ENCODE measurements around the gene ANGPTL4. TPM values are rescaled to one million over a fixed set of nuclear protein-coding genes. Genes with fewer than 3 reads are reported as not detected.

Gene ANGPTL4
- total and polyA plus RNA-seq, 2 of the 13 experiments (the other 11 are each of a cell fraction or from before 2014, with no cell fraction given): 0.80 to 21.7 TPM

- TF ChIP-seq ZNF280D (CRISPR knock-in tag; IDR thresholded peaks at IDR 0.05): peak; percentile 100
- TF ChIP-seq, protein P1, sequence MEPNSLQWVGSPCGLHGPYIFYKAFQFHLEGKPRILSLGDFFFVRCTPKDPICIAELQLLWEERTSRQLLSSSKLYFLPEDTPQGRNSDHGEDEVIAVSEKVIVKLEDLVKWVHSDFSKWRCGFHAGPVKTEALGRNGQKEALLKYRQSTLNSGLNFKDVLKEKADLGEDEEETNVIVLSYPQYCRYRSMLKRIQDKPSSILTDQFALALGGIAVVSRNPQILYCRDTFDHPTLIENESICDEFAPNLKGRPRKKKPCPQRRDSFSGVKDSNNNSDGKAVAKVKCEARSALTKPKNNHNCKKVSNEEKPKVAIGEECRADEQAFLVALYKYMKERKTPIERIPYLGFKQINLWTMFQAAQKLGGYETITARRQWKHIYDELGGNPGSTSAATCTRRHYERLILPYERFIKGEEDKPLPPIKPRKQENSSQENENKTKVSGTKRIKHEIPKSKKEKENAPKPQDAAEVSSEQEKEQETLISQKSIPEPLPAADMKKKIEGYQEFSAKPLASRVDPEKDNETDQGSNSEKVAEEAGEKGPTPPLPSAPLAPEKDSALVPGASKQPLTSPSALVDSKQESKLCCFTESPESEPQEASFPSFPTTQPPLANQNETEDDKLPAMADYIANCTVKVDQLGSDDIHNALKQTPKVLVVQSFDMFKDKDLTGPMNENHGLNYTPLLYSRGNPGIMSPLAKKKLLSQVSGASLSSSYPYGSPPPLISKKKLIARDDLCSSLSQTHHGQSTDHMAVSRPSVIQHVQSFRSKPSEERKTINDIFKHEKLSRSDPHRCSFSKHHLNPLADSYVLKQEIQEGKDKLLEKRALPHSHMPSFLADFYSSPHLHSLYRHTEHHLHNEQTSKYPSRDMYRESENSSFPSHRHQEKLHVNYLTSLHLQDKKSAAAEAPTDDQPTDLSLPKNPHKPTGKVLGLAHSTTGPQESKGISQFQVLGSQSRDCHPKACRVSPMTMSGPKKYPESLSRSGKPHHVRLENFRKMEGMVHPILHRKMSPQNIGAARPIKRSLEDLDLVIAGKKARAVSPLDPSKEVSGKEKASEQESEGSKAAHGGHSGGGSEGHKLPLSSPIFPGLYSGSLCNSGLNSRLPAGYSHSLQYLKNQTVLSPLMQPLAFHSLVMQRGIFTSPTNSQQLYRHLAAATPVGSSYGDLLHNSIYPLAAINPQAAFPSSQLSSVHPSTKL (CRISPR knock-in tag; IDR thresholded peaks at IDR 0.05): peak; percentile 98
- TF ChIP-seq, protein P2, sequence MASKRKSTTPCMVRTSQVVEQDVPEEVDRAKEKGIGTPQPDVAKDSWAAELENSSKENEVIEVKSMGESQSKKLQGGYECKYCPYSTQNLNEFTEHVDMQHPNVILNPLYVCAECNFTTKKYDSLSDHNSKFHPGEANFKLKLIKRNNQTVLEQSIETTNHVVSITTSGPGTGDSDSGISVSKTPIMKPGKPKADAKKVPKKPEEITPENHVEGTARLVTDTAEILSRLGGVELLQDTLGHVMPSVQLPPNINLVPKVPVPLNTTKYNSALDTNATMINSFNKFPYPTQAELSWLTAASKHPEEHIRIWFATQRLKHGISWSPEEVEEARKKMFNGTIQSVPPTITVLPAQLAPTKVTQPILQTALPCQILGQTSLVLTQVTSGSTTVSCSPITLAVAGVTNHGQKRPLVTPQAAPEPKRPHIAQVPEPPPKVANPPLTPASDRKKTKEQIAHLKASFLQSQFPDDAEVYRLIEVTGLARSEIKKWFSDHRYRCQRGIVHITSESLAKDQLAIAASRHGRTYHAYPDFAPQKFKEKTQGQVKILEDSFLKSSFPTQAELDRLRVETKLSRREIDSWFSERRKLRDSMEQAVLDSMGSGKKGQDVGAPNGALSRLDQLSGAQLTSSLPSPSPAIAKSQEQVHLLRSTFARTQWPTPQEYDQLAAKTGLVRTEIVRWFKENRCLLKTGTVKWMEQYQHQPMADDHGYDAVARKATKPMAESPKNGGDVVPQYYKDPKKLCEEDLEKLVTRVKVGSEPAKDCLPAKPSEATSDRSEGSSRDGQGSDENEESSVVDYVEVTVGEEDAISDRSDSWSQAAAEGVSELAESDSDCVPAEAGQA (IDR thresholded peaks at IDR 0.05; ENCODE audit: low read depth): 0 out of 2 replicates have a peak, but pooled peaks have one; percentile 39
- TF ChIP-seq, protein P2 (CRISPR knock-in tag; IDR thresholded peaks at IDR 0.05; ENCODE audit: borderline replicate concordance): no peak
- TF ChIP-seq, protein P3, sequence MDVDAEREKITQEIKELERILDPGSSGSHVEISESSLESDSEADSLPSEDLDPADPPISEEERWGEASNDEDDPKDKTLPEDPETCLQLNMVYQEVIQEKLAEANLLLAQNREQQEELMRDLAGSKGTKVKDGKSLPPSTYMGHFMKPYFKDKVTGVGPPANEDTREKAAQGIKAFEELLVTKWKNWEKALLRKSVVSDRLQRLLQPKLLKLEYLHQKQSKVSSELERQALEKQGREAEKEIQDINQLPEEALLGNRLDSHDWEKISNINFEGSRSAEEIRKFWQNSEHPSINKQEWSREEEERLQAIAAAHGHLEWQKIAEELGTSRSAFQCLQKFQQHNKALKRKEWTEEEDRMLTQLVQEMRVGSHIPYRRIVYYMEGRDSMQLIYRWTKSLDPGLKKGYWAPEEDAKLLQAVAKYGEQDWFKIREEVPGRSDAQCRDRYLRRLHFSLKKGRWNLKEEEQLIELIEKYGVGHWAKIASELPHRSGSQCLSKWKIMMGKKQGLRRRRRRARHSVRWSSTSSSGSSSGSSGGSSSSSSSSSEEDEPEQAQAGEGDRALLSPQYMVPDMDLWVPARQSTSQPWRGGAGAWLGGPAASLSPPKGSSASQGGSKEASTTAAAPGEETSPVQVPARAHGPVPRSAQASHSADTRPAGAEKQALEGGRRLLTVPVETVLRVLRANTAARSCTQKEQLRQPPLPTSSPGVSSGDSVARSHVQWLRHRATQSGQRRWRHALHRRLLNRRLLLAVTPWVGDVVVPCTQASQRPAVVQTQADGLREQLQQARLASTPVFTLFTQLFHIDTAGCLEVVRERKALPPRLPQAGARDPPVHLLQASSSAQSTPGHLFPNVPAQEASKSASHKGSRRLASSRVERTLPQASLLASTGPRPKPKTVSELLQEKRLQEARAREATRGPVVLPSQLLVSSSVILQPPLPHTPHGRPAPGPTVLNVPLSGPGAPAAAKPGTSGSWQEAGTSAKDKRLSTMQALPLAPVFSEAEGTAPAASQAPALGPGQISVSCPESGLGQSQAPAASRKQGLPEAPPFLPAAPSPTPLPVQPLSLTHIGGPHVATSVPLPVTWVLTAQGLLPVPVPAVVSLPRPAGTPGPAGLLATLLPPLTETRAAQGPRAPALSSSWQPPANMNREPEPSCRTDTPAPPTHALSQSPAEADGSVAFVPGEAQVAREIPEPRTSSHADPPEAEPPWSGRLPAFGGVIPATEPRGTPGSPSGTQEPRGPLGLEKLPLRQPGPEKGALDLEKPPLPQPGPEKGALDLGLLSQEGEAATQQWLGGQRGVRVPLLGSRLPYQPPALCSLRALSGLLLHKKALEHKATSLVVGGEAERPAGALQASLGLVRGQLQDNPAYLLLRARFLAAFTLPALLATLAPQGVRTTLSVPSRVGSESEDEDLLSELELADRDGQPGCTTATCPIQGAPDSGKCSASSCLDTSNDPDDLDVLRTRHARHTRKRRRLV (CRISPR knock-in tag; IDR thresholded peaks at IDR 0.05): no peak; the same call in 1 of the 2 replicates
- TF ChIP-seq, protein P4, sequence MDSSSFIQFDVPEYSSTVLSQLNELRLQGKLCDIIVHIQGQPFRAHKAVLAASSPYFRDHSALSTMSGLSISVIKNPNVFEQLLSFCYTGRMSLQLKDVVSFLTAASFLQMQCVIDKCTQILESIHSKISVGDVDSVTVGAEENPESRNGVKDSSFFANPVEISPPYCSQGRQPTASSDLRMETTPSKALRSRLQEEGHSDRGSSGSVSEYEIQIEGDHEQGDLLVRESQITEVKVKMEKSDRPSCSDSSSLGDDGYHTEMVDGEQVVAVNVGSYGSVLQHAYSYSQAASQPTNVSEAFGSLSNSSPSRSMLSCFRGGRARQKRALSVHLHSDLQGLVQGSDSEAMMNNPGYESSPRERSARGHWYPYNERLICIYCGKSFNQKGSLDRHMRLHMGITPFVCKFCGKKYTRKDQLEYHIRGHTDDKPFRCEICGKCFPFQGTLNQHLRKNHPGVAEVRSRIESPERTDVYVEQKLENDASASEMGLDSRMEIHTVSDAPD (CRISPR knock-in tag; IDR thresholded peaks at IDR 0.05): peak; percentile 77; the same call in 1 of the 2 replicates
Measured at GRCh38 chr19:8357007-8357521, 6.9 kb upstream of the ANGPTL4 start (continued).
